ENCODE data around the gene PSMC3. TPM values are rescaled to one million over a fixed set of nuclear protein-coding genes. Genes with fewer than 3 reads are reported as not detected.
A peak's percentile ranks its signal among the peaks of the same experiment; 100 is the strongest.

Gene PSMC3
- polyA plus RNA-seq, 3 donors, result 44.1 to 97.4 (median 89.5) TPM

GRCh38 chr11:47407746-47408590 is 18.3 kb downstream of the PSMC3 start, which contains the start of gene SLC39A13:
SLC39A13 (plus strand) TSS chr11:47408590; CDS start chr11:47410095, 1,505 bp downstream.
- H3K9me3 Mint-ChIP-seq, result no peaks in the 10 kb centered on the region
- intact Hi-C loops (cut with micrococcal nuclease), result loop anchor here (1.0 kb wide), 2 partner anchors 18 to 34 kb away; partner anchors contain the start of gene PSMC3 (in 1 of the 2)
- Histone ChIP-seq H3K27me3 (ENCODE audit: control insufficient read depth in 2 of 2, insufficient read depth in 2 of 2, low read length in 2 of 2) (no peaks in the 10 kb centered on the region), H3K79me2 (ENCODE audit: insufficient read depth, low read length) (peaks cover 28% of the 10 kb centered on the region), H3K4me2 (replicated peaks; ENCODE audit: extremely low read depth, low read length, poor library complexity, severe bottlenecking) (peak within 1 kb of the TSS; percentile 89), H3K4me3 (replicated peaks in 1 of 3; ENCODE audit: low read depth in 2 of 3, low read length in 3 of 3) (peak within 1 kb of the TSS; percentile 39 to 79 (median 50)), H4K20me1 (ENCODE audit: insufficient read depth, low read length) (peaks cover 8% of the 10 kb centered on the region), H3K4me1 (ENCODE audit: control insufficient read depth in 1 of 2, insufficient read depth in 2 of 2, low read length in 2 of 2) (peaks cover 36 to 50% of the 10 kb centered on the region in 2 donors), H3K9ac (ENCODE audit: insufficient read depth, low read length, poor library complexity, severe bottlenecking) (peak within 1 kb of the TSS; percentile 75), H3K9me3 (replicated peaks in 1 of 2; ENCODE audit: control insufficient read depth in 1 of 2, insufficient read depth in 1 of 2, low read length in 2 of 2) (no peaks in the 10 kb centered on the region), H3K36me3 (replicated peaks in 1 of 2; ENCODE audit: control insufficient read depth in 1 of 2, insufficient read depth in 2 of 2, low read length in 2 of 2) (no peaks in the 10 kb centered on the region), H3K27ac (ENCODE audit: low read depth in 1 of 2, low read length in 2 of 2) (peak within 1 kb of the TSS; percentile 94 to 100), H2AFZ (ENCODE audit: insufficient read depth, low read depth, low read length, poor library complexity, severe bottlenecking) (peak within 1 kb of the TSS; percentile 90)
- peak; percentile 97 to 99 (median 98) for DNase-seq
- H3K4me1 Mint-ChIP-seq, result peaks cover 33% of the 10 kb centered on the region
- under 1% methylated on average over 69 of the region's 70 CpGs for WGBS (ENCODE audit: insufficient coverage)
- peaks cover 0 to 1% (median under 1%) of the 10 kb centered on the region in 3 donors for H3K27me3 Mint-ChIP-seq (ENCODE audit: low read depth in 3 of 3)
- peak within 1 kb of the TSS; percentile 88 to 91 for H3K4me3 Mint-ChIP-seq
- TF ChIP-seq CTCF (IDR thresholded peaks at IDR 0.05), result peak; percentile 99
- H3K36me3 Mint-ChIP-seq, result no peaks in the 10 kb centered on the region
- peak within 1 kb of the TSS; percentile 98 to 100 (median 98) for H3K27ac Mint-ChIP-seq

- DNase-seq, result peak; percentile 54 to 80 (median 80)
- Histone ChIP-seq H3K4me3 (replicated peaks in 1 of 3; ENCODE audit: low read depth in 2 of 3, low read length in 3 of 3) (peak overlapping the region; percentile 39 to 79 (median 45)), H2AFZ (ENCODE audit: insufficient read depth, low read depth, low read length, poor library complexity, severe bottlenecking) (peak overlapping the region; percentile 58), H3K9ac (ENCODE audit: insufficient read depth, low read length, poor library complexity, severe bottlenecking) (peak overlapping the region; percentile 75), H4K20me1 (ENCODE audit: insufficient read depth, low read length) (peaks cover 4% of the 10 kb centered on the region), H3K9me3 (replicated peaks in 1 of 2; ENCODE audit: control insufficient read depth in 1 of 2, insufficient read depth in 1 of 2, low read length in 2 of 2) (no peaks in the 10 kb centered on the region), H3K36me3 (replicated peaks in 1 of 2; ENCODE audit: control insufficient read depth in 1 of 2, insufficient read depth in 2 of 2, low read length in 2 of 2) (no peaks in the 10 kb centered on the region), H3K4me1 (ENCODE audit: control insufficient read depth in 1 of 2, insufficient read depth in 2 of 2, low read length in 2 of 2) (peaks cover 40 to 55% of the 10 kb centered on the region in 2 donors), H3K27ac (ENCODE audit: low read depth in 1 of 2, low read length in 2 of 2) (peak overlapping the region; percentile 94 to 100), H3K27me3 (ENCODE audit: control insufficient read depth in 2 of 2, insufficient read depth in 2 of 2, low read length in 2 of 2) (no peaks in the 10 kb centered on the region), H3K4me2 (replicated peaks; ENCODE audit: extremely low read depth, low read length, poor library complexity, severe bottlenecking) (peak overlapping the region; percentile 86), H3K79me2 (ENCODE audit: insufficient read depth, low read length) (peaks cover 31% of the 10 kb centered on the region)
- intact Hi-C loops (cut with micrococcal nuclease), result no loop called here
- peak overlapping the region; percentile 81 to 91 for H3K4me3 Mint-ChIP-seq
- peaks cover 37% of the 10 kb centered on the region for H3K4me1 Mint-ChIP-seq
- no peak for TF ChIP-seq CTCF (IDR thresholded peaks at IDR 0.05)
- H3K27ac Mint-ChIP-seq, result peak overlapping the region; percentile 98 to 100 (median 98)
- H3K27me3 Mint-ChIP-seq (ENCODE audit: low read depth in 3 of 3), result peaks cover 0 to 2% (median 1%) of the 10 kb centered on the region in 3 donors
- no peaks in the 10 kb centered on the region for H3K36me3 Mint-ChIP-seq
- H3K9me3 Mint-ChIP-seq, result no peaks in the 10 kb centered on the region
- 22% methylated on average over 12 of the region's 12 CpGs for WGBS (ENCODE audit: insufficient coverage)
Observed at GRCh38 chr11:47406896-47407745, 19.1 kb downstream of the PSMC3 start.
